GM12878 (cell line): ENCODE data around the gene MB21D2. TPM values are rescaled to one million over a fixed set of nuclear protein-coding genes. Genes with fewer than 3 reads are reported as not detected.

Experiments
- BACH1 ChIP-seq: fragments of 450-650 bp; IDR thresholded peaks from 2 replicates; pipeline ENCODE4 v1.6.1; 2017; ENCODE audit warnings: mild to moderate bottlenecking, borderline replicate concordance
- ELK1 ChIP-seq: IDR thresholded peaks from 2 replicates; pipeline ENCODE4 v1.6.1; 2012; ENCODE audit warnings: low read depth, low read length, improper control_type of control experiment
- HDAC6 ChIP-seq: fragments of 200-600 bp; sonication (generic); IDR thresholded peaks from one replicate; pipeline ENCODE4 v1.8.0; 2017; ENCODE audit warnings: antibody characterized with exemption; ENCODE audit not compliant: unreplicated experiment
- MLLT1 ChIP-seq: fragments of 450-650 bp; IDR thresholded peaks from 2 replicates; pipeline ENCODE4 v1.6.1; 2016; ENCODE audit warnings: mild to moderate bottlenecking
- RAD51 ChIP-seq: fragments of 450-650 bp; IDR thresholded peaks from 2 replicates; pipeline ENCODE4 v1.6.1; 2016; ENCODE audit warnings: moderate library complexity, mild to moderate bottlenecking, inconsistent platforms
- RB1 ChIP-seq: fragments of 450-650 bp; formaldehyde crosslinking; IDR thresholded peaks from 2 replicates; pipeline ENCODE4 v1.6.1; 2017; ENCODE audit warnings: mild to moderate bottlenecking, borderline replicate concordance
- SIX5 ChIP-seq: IDR thresholded peaks from 2 replicates; pipeline ENCODE4 v1.6.1; 2011; ENCODE audit warnings: mild to moderate bottlenecking, low read depth, low read length, moderate library complexity; ENCODE audit not compliant: severe bottlenecking
- SP1 ChIP-seq: IDR thresholded peaks from one replicate; pipeline ENCODE4 v1.6.1; 2011; ENCODE audit warnings: low read depth, low read length
- SREBF2 ChIP-seq: IDR thresholded peaks from 2 replicates; pipeline ENCODE4 v1.6.1; 2012; ENCODE audit warnings: mild to moderate bottlenecking, low read length
- SUZ12 ChIP-seq: fragments of 200-600 bp; sonication (generic); IDR thresholded peaks from one replicate; pipeline ENCODE4 v1.6.1; 2018; ENCODE audit warnings: antibody characterized with exemption, mild to moderate bottlenecking; ENCODE audit not compliant: unreplicated experiment
- TARDBP ChIP-seq: IDR thresholded peaks from 2 replicates; pipeline ENCODE4 v1.6.1; 2016; ENCODE audit warnings: borderline replicate concordance
- TCF12 ChIP-seq: IDR thresholded peaks from 2 replicates; pipeline ENCODE4 v1.6.1; 2011; ENCODE audit warnings: low read depth, mild to moderate bottlenecking, low read length
- USF2 ChIP-seq: IDR thresholded peaks from 2 replicates; pipeline ENCODE4 v1.6.1; 2011; ENCODE audit warnings: low read depth, low read length, improper control_type of control experiment, borderline replicate concordance
- WRNIP1 ChIP-seq: IDR thresholded peaks from 2 replicates; pipeline ENCODE4 v1.6.1; 2011; ENCODE audit warnings: low read depth, low read length, improper control_type of control experiment, borderline replicate concordance
- YBX1 ChIP-seq: fragments of 450-650 bp; IDR thresholded peaks from 2 replicates; pipeline ENCODE4 v1.6.1; 2016; ENCODE audit warnings: antibody characterized with exemption
- ZNF687 ChIP-seq: fragments of 450-650 bp; IDR thresholded peaks from 2 replicates; pipeline ENCODE4 v1.6.1; 2017; ENCODE audit warnings: mild to moderate bottlenecking, moderate library complexity
- polyA plus RNA-seq, 11 experiments: library from polyadenylated mRNA; depleted of rRNA in 4 of 11; unstranded in 6 of 11; stranded (reverse) in 5 of 11; fragments of >200 nt; fragmentation: Nextera tagmentation in 4 of 11; fragmentation: Illumina TruSeq in 1 of 11; extraction: Ambion mirVana in 4 of 11; extraction: Trizol in 1 of 11; gene quantifications; 1 replicate in 1 of 11; 2 replicates in 10 of 11; pipeline versions ENCODE4 v1.2.1 to v1.2.3, GENCODE V29; 2011 to 2016; ENCODE audit warnings: inconsistent platforms in 2 of 11, missing spikeins in 2 of 11, low read depth in 1 of 11
- total RNA-seq, 4 experiments: library from RNA; depleted of rRNA in 3 of 4; stranded (reverse); fragments of >200 nt in 3 of 4; fragmentation: Illumina TruSeq in 1 of 4; extraction: Trizol in 1 of 4; gene quantifications; 2 replicates each; pipeline versions ENCODE4 v1.2.1 to v1.2.3, GENCODE V29; 2013 to 2021

The MB21D2 gene
- total and polyA plus RNA-seq, 10 of the 15 experiments (the other 5 are each of a cell fraction or from before 2014, with no cell fraction given): 7.9 to 21.2 (median 15.3) TPM

- TF ChIP-seq RB1: no peak
- no peak for TF ChIP-seq BACH1
- no peak for TF ChIP-seq SUZ12
- no peak for TF ChIP-seq TARDBP
- TF ChIP-seq USF2: no peak
- TF ChIP-seq TCF12: no peak
- TF ChIP-seq SREBF2: no peak
- TF ChIP-seq MLLT1: 0 out of 2 replicates have a peak, but pooled peaks have one; percentile 20
- TF ChIP-seq RAD51: no peak
- TF ChIP-seq HDAC6: no peak
- no peak; the same call in 1 of the 2 replicates for TF ChIP-seq ZNF687
- TF ChIP-seq WRNIP1: no peak
- no peak for TF ChIP-seq SIX5
- no peak for TF ChIP-seq YBX1
- no peak for TF ChIP-seq SP1
- no peak for TF ChIP-seq ELK1
Observed at GRCh38 chr3:192848371-192849233, 69.1 kb downstream of the MB21D2 start (continued).
